Tibial nerve (tissue), 4 donors: ENCODE results near the gene PSD4. TPM values are rescaled to one million over a fixed set of nuclear protein-coding genes. Genes with fewer than 3 reads are reported as not detected.

Experiments used
- DNase-seq, 2 donors: peaks; one replicate each; pipeline ENCODE4 v3.0.0-alpha.2; 2019; ENCODE audit warnings: low spot score in 2 of 2
- H3K27ac ChIP-seq, 4 donors: fragments of 200-600 bp; sonication (generic) in 3 of 4; one replicate each; pipeline ENCODE4 v1.5.1; 2017 to 2019; ENCODE audit warnings: mild to moderate bottlenecking in 1 of 4
- H3K27me3 ChIP-seq, 2 donors: fragments of 200-600 bp; sonication (generic) in 1 of 2; one replicate each; pipeline versions ENCODE4 v1.5.1 to v1.6.0; 2017 to 2019
- H3K36me3 ChIP-seq, 3 donors: fragments of 200-600 bp; sonication (generic); one replicate each; pipeline ENCODE4 v1.5.1; 2018 to 2019
- H3K4me1 ChIP-seq, 4 donors: fragments of 200-600 bp; sonication (generic) in 3 of 4; one replicate each; pipeline ENCODE4 v1.5.1; 2017 to 2019
- H3K4me3 ChIP-seq, 4 donors: fragments of 200-600 bp; sonication (generic) in 3 of 4; one replicate each; pipeline ENCODE4 v1.5.1; 2017 to 2019; ENCODE audit warnings: mild to moderate bottlenecking in 1 of 4, moderate library complexity in 1 of 4
- H3K9me3 ChIP-seq, 4 donors: fragments of 200-600 bp; sonication (generic) in 3 of 4; one replicate each; pipeline ENCODE4 v1.5.1; 2017 to 2019
- CTCF ChIP-seq, 5 experiments: fragments of 200-600 bp in 3 of 5; fragments of 450-650 bp in 2 of 5; sonication (generic) in 3 of 5; IDR thresholded peaks; one replicate each; pipeline ENCODE4 v1.5.1; 2016 to 2019; ENCODE audit warnings: antibody characterized with exemption in 5 of 5, mild to moderate bottlenecking in 3 of 5, moderate library complexity in 2 of 5
- EP300 ChIP-seq, 2 donors: sonication (generic); formaldehyde crosslinking; IDR thresholded peaks; one replicate each; pipeline ENCODE4 v1.6.1; 2017; ENCODE audit warnings: antibody characterized with exemption in 2 of 2, mild to moderate bottlenecking in 1 of 2
- POLR2A ChIP-seq, 2 donors: fragments of 450-650 bp; IDR thresholded peaks; one replicate each; pipeline ENCODE4 v1.6.1; 2017; ENCODE audit warnings: antibody characterized with exemption in 2 of 2, mild to moderate bottlenecking in 2 of 2, moderate library complexity in 2 of 2
- WGBS, 2 donors: methylation state at CpG; one replicate each; pipeline ENCODE4 v1.1.5; 2018; 5-methylcytosine and 5-hydroxymethylcytosine counted together
- total RNA-seq, 4 donors: library from RNA; depleted of rRNA; stranded (reverse); fragments of >200 nt; gene quantifications; one replicate each; pipeline ENCODE4 v1.1.0, GENCODE V29; 2016

PSD4 gene
- total RNA-seq, 4 donors from 2014 or later: 8.7 to 20.7 (median 11.3) TPM

GRCh38 chr2:113236367-113237159, 62.8 kb downstream of the PSD4 start:
- H3K4me1 ChIP-seq: peaks cover 0 to 38% (median 18%) of the 10 kb centered on the region in 4 donors
- H3K4me3 ChIP-seq: peak overlapping the region in 3 of 4 donors; percentile 22 to 59 (median 58)
- no peaks in the 10 kb centered on the region for H3K36me3 ChIP-seq
- peak overlapping the region in 3 of 4 donors; percentile 26 to 81 (median 79) for H3K27ac ChIP-seq
- H3K9me3 ChIP-seq: no peaks in the 10 kb centered on the region
- TF ChIP-seq CTCF (IDR thresholded peaks at IDR 0.05): no peak
- TF ChIP-seq POLR2A (IDR thresholded peaks at IDR 0.05): no peak
- no peak for TF ChIP-seq EP300 (IDR thresholded peaks at IDR 0.05)
- no peak for DNase-seq
- WGBS, 2 donors: 70 to 90% methylated on average over 17 to 29 of the region's 38 CpGs
- no peaks in the 10 kb centered on the region for H3K27me3 ChIP-seq

GRCh38 chr2:113237604-113238160, 63.9 kb downstream of the PSD4 start:
- H3K36me3 ChIP-seq: no peaks in the 10 kb centered on the region
- H3K27me3 ChIP-seq: no peaks in the 10 kb centered on the region
- H3K27ac ChIP-seq: peak overlapping the region in 1 of 4 donors; percentile 46
- no peak for DNase-seq
- no peak overlapping the region for H3K4me3 ChIP-seq
- no peak for TF ChIP-seq POLR2A (IDR thresholded peaks at IDR 0.05)
- no peak for TF ChIP-seq EP300 (IDR thresholded peaks at IDR 0.05)
- TF ChIP-seq CTCF (IDR thresholded peaks at IDR 0.05): no peak
- H3K9me3 ChIP-seq: no peaks in the 10 kb centered on the region
- WGBS, 2 donors: 76 to 80% methylated on average over 9 of the region's 9 CpGs
- H3K4me1 ChIP-seq: peaks cover 0 to 46% (median 20%) of the 10 kb centered on the region in 4 donors

- no peak for TF ChIP-seq EP300 (IDR thresholded peaks at IDR 0.05)
- no peak for TF ChIP-seq CTCF (IDR thresholded peaks at IDR 0.05)
- no peak for TF ChIP-seq POLR2A (IDR thresholded peaks at IDR 0.05)
- peak overlapping the region in 3 of 4 donors; percentile 66 to 83 (median 82) for H3K27ac ChIP-seq
- DNase-seq: no peak
- no peak overlapping the region for H3K4me3 ChIP-seq
- peaks cover 0 to 43% (median 20%) of the 10 kb centered on the region in 4 donors for H3K4me1 ChIP-seq
- 87 to 94% methylated on average over 9 of the region's 9 CpGs for WGBS, 2 donors
- no peaks in the 10 kb centered on the region for H3K27me3 ChIP-seq
- no peaks in the 10 kb centered on the region for H3K36me3 ChIP-seq
- H3K9me3 ChIP-seq: no peaks in the 10 kb centered on the region
Observed at GRCh38 chr2:113238871-113239839, 65.4 kb downstream of the PSD4 start.

- Histone ChIP-seq H3K4me3 (no peak overlapping the region), H3K4me1 (peaks cover 0 to 38% (median 20%) of the 10 kb centered on the region in 4 donors), H3K9me3 (no peaks in the 10 kb centered on the region), H3K27me3 (no peaks in the 10 kb centered on the region), H3K36me3 (no peaks in the 10 kb centered on the region), H3K27ac (peak overlapping the region; percentile 38 to 83 (median 74))
- WGBS, 2 donors: 31 to 35% methylated on average over 13 to 15 of the region's 15 CpGs
- DNase-seq: peak; percentile 82 to 86
- peak; percentile 73 to 85 for TF ChIP-seq EP300 (IDR thresholded peaks at IDR 0.05)
- TF ChIP-seq POLR2A (IDR thresholded peaks at IDR 0.05): no peak
Observed at GRCh38 chr2:113240150-113240914, 66.6 kb downstream of the PSD4 start.
